Measurements from ENCODE around the gene FYN. TPM values are rescaled to one million over a fixed set of nuclear protein-coding genes. Genes with fewer than 3 reads are reported as not detected.
A peak's percentile ranks its signal among the peaks of the same experiment; 100 is the strongest.

Gene FYN
- total RNA-seq, 1 donor from 2014 or later, result 121 TPM

DNA sequence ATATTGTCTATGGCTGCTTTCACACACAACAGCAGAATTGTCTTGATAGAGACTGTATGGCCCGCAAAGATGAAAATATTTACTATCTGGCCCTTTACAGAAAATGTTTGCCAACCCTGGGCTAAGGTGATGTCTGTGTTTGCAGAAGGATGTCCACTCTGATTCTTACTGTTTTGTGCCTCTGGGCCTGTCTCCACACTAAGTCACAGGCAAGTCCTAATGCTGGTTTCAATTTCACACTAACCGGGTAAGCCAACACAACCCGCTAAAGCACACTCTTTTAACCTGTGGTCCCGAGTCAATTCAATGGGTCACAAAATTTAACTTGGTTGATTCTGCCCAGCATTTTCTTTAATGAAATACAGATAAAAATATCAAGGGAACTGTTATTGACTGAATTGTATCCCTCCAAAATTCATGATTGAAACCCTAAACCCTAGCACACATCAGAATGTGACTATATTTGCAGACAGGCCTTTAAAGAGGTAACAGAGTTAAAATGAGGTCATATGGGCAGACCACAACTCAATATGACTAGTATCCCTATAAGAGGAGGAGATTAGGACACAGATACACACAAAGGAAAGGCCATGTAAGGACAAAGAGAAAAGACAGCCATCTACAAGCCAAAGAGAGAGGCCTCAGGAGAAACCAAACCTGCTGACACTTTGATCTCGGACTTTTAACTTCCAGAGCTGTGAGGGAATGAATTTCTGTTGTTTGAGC, 78.4 kb downstream of the FYN start:
- H3K27ac Mint-ChIP-seq (ENCODE audit: unreplicated experiment), result peak overlapping the region; percentile 9
- TF ChIP-seq, protein P1, sequence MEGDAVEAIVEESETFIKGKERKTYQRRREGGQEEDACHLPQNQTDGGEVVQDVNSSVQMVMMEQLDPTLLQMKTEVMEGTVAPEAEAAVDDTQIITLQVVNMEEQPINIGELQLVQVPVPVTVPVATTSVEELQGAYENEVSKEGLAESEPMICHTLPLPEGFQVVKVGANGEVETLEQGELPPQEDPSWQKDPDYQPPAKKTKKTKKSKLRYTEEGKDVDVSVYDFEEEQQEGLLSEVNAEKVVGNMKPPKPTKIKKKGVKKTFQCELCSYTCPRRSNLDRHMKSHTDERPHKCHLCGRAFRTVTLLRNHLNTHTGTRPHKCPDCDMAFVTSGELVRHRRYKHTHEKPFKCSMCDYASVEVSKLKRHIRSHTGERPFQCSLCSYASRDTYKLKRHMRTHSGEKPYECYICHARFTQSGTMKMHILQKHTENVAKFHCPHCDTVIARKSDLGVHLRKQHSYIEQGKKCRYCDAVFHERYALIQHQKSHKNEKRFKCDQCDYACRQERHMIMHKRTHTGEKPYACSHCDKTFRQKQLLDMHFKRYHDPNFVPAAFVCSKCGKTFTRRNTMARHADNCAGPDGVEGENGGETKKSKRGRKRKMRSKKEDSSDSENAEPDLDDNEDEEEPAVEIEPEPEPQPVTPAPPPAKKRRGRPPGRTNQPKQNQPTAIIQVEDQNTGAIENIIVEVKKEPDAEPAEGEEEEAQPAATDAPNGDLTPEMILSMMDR (IDR thresholded peaks at IDR 0.05), result no peak
- peaks cover 30% of the 10 kb centered on the region for H3K4me1 Mint-ChIP-seq (ENCODE audit: unreplicated experiment)
- no peak for DNase-seq (ENCODE audit: extremely low spot score, unreplicated experiment)
- H3K27me3 Mint-ChIP-seq (ENCODE audit: unreplicated experiment), result no peaks in the 10 kb centered on the region
- no peak overlapping the region for H3K4me3 Mint-ChIP-seq (ENCODE audit: unreplicated experiment)
- H3K36me3 Mint-ChIP-seq (ENCODE audit: unreplicated experiment), result no peaks in the 10 kb centered on the region
- H3K9me3 Mint-ChIP-seq (ENCODE audit: unreplicated experiment), result no peaks in the 10 kb centered on the region

DNA sequence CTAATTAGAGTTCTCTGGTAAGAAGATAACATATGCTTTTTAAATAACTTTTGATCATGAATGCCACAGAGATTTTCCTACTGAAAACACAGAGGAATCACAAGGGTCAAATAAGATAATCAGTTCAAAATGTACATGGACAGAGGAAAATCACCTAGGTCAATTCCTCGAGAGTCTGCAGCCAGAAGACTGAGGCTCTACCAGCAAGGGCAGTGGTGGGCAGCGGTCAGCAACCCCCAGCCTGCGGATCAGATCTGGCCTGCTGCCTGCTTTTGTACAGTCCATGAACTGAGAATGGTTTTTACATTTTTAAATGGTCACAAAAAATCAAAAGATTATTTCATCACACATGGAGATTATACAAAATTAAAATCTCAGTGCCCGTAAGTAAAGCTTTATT, 79.0 kb downstream of the FYN start:
- TF ChIP-seq, protein P1 (IDR thresholded peaks at IDR 0.05), result no peak
- Mint-ChIP-seq H3K4me1 (ENCODE audit: unreplicated experiment) (peaks cover 26% of the 10 kb centered on the region), H3K36me3 (ENCODE audit: unreplicated experiment) (no peaks in the 10 kb centered on the region), H3K4me3 (ENCODE audit: unreplicated experiment) (no peak overlapping the region), H3K9me3 (ENCODE audit: unreplicated experiment) (no peaks in the 10 kb centered on the region), H3K27me3 (ENCODE audit: unreplicated experiment) (no peaks in the 10 kb centered on the region), H3K27ac (ENCODE audit: unreplicated experiment) (no peak overlapping the region)
- no peak for DNase-seq (ENCODE audit: extremely low spot score, unreplicated experiment)

DNA sequence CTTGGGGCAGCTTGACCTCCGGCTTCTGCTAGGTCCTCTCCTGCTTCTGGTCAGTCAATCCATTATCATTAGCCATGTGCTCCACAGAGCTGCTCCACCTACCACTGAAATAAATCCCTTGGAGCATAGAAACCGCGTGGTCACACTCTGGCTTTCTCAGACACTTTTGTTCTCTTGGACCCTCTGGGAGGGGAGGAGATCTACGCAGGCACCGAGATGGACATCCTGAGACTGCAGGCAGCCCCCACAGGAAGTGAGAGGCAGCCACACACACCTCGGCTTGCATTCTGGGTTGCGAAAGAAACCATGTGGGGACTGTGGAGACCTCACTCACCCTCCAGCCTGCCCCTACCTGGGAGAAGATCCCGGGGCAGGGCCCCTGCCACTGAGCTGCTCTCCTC, 79.5 kb downstream of the FYN start:
- Mint-ChIP-seq H3K4me3 (ENCODE audit: unreplicated experiment) (no peak overlapping the region), H3K9me3 (ENCODE audit: unreplicated experiment) (no peaks in the 10 kb centered on the region), H3K4me1 (ENCODE audit: unreplicated experiment) (peaks cover 22% of the 10 kb centered on the region), H3K27me3 (ENCODE audit: unreplicated experiment) (no peaks in the 10 kb centered on the region), H3K27ac (ENCODE audit: unreplicated experiment) (no peak overlapping the region), H3K36me3 (ENCODE audit: unreplicated experiment) (no peaks in the 10 kb centered on the region)
- DNase-seq (ENCODE audit: extremely low spot score, unreplicated experiment), result no peak
- TF ChIP-seq, protein P1 (IDR thresholded peaks at IDR 0.05), result no peak

DNA sequence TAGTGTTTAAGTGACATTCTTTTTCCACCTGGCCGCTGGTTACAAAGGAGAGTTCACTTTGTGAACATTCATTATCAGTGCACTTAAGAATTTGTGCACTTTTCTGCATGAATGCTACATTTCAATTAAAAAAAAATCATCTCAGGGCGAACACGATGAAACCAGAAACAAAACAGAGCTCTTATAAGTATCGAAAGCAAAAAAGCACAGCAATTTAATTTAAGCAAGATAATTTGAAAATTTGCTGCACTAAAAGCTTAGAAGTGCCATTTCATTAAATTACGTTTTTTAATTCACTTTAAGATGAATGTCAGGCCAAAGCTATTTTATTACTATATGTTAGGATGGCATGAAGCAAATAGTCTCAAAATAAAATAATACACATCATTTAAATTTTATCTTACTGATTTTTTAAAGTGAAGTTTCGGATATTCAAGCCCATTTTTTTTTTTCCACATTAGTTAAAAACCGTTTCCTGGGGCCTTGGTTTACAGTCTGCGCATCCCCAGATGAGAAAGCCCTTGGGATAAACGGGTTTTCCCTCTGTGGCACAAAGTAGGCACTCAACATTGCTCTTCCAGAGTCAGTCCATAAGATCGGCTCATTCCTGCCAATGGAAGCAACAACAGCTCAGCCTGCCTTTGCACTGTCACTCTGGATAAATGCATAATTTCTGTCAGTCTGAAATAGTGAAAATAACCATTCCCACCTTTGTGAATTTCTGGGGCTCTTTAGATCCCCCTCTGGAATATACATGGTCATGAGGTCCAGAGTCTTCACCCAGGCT, 80.1 kb downstream of the FYN start:
- TF ChIP-seq, protein P1 (IDR thresholded peaks at IDR 0.05), result no peak
- Mint-ChIP-seq H3K9me3 (ENCODE audit: unreplicated experiment) (no peaks in the 10 kb centered on the region), H3K27ac (ENCODE audit: unreplicated experiment) (no peak overlapping the region), H3K4me3 (ENCODE audit: unreplicated experiment) (no peak overlapping the region), H3K36me3 (ENCODE audit: unreplicated experiment) (no peaks in the 10 kb centered on the region), H3K27me3 (ENCODE audit: unreplicated experiment) (no peaks in the 10 kb centered on the region), H3K4me1 (ENCODE audit: unreplicated experiment) (peaks cover 20% of the 10 kb centered on the region)
- DNase-seq (ENCODE audit: extremely low spot score, unreplicated experiment), result no peak

DNA sequence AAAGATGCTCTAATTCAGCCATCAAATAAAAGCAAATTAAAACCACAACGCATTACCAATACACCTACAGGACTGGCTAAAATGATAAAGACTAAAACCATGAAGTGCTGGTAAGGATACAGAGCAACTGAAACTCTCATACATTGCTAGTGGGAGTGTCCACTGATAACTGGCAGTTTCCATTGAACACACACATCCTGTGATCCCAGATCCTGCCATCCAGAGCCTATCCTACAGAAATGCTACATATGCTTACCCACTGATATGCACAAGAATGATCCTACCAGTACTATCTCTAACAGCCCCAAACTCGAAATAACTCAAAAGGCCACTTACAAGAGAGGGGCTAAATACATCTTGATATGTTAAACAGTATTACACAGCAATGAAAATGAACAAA, 81.0 kb downstream of the FYN start:
- Mint-ChIP-seq H3K36me3 (ENCODE audit: unreplicated experiment) (peaks cover under 1% of the 10 kb centered on the region), H3K27ac (ENCODE audit: unreplicated experiment) (no peak overlapping the region), H3K9me3 (ENCODE audit: unreplicated experiment) (no peaks in the 10 kb centered on the region), H3K4me3 (ENCODE audit: unreplicated experiment) (no peak overlapping the region), H3K27me3 (ENCODE audit: unreplicated experiment) (no peaks in the 10 kb centered on the region), H3K4me1 (ENCODE audit: unreplicated experiment) (peaks cover 20% of the 10 kb centered on the region)
- no peak for DNase-seq (ENCODE audit: extremely low spot score, unreplicated experiment)
- TF ChIP-seq, protein P1 (IDR thresholded peaks at IDR 0.05), result no peak
